Middle frontal gyrus (tissue), 1 donor: ENCODE results near the gene ST8SIA1.

Experiments used
- DNase-seq: peaks from one replicate; pipeline ENCODE4 v3.0.0-alpha.2; 2015; ENCODE audit warnings: low spot score; ENCODE audit errors: extremely low spot score

ST8SIA1 gene

GRCh38 chr12:22283508-22283907 is 51.0 kb downstream of the ST8SIA1 start:
- no peak for DNase-seq

DNA sequence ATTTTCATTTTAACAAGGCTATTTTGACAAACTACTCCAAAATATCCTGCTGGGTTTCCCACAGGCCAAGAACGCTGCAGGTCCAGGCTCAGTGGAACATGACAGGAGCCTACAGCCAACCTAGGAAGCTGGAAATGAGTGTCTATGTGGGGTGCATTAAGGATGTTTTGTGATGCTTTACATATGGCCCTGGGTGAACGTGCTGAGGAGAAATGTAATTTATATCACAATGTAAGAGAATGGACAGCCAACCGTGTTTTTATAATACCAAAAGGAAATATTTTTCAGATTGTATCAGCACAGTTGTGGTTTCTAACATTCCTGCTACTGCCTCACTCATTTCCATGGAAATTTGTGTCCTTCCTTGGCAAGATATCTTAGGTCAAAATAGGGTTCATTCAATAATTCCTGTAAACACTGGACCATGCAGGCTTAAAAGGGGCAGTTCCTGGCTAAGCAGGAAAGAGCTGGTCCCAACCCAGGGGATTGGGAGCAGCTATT is 51.5 kb downstream of the ST8SIA1 start:
- DNase-seq, result no peak

GRCh38 chr12:22282283-22282682 is 52.2 kb downstream of the ST8SIA1 start:
- no peak for DNase-seq

DNA sequence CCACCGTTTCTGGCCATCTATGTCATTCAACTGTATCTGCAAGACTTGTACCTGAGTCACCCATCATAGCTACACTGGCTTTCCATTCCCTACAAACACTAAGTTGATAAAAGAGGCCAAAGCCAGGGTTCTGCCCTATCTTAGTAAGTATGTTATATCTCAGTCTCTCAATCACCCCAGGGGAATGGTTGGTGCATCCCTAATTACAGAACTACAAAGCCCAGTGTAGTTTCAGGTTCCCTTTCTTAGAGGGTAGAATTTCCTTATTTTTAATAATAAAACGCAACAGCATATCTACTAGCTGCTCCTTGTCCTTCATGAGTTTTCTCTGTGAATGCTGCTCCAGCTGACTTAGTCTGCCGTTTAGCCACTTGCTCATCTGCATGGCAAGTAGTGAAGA is 57.6 kb downstream of the ST8SIA1 start:
- no peak for DNase-seq

GRCh38 chr12:22276313-22276712 is 58.2 kb downstream of the ST8SIA1 start:
- DNase-seq, result no peak

- DNase-seq, result no peak
Measured at GRCh38 chr12:22275843-22276242, 58.7 kb downstream of the ST8SIA1 start.

DNA sequence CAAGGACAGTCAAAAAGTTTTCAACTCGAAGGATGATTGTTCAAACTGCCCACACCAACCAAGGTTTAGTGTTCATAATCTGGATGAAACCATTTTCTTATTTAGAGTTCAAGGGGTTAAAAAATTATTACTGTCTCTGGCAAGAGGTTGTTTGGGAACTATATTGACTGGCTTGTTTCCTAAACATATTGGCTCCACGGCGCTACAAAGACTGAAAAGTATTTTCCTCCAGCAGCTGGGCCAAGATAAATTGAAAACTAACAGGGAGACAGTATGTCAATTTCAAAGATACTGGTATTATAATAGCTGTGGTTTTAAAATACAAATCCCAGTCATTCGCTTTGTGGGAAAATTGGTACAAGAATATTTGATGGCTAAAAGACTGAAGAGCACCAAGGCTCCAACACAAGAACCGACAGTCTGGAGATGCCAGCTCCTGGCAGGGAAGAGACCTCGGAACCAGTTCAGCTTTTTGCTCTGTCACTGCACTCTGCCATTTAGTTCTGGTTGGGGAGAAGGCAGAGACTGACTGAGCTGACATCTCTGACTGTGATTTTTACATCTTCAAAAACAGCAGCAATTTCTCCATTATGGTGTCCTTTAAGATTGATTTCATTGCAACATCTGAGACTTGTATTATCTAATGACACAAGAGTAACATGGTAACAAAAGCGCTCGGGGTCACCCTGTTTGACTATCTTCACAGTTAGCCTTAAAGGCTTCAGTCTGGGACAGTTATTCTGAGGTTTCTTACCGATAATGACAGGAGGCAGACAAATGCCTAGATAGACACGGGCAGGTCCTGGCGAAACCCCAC is 62.0 kb downstream of the ST8SIA1 start:
- DNase-seq, result no peak

DNA sequence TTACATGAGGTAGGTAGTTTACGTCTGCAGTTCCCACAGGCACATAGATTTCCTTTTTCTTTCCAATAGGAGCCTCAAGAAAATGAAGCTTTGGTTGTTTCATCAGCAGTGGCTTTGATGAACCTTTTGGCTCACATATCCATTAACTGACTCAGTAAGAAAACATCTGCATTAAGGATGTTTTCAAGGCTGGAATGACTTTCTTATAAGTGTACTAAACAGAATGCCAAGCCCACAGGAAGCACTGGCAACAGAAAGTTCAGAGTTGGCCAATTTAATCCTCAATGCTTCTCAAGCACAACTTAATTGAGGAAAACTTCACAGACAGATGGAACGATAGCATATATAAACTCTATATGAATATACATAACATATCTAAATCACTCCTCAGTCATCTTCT is 63.5 kb downstream of the ST8SIA1 start:
- no peak for DNase-seq

DNA sequence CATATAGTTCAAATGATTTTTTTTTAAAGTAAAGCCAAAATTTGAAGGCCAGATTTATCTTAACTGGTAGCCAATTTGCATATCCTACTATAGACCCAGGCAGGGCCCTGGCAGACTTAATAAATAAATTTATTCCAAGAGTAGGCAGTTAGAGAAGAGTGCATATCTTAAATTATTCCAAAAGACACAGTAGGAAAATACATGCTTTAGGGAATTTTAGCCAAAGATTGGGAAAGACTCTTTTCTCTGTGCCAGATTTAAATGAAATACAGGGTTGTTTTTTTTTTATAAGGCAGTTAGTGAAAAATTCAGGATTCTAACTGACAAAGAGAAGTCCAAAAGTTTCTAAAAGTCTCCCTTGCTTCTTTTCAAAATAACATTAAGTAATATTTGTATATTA is 65.5 kb downstream of the ST8SIA1 start:
- no peak for DNase-seq

- no peak for DNase-seq
Measured at GRCh38 chr12:22268406-22268805, 66.1 kb downstream of the ST8SIA1 start.

GRCh38 chr12:22266101-22266500 is 68.4 kb downstream of the ST8SIA1 start:
- DNase-seq, result no peak

DNA sequence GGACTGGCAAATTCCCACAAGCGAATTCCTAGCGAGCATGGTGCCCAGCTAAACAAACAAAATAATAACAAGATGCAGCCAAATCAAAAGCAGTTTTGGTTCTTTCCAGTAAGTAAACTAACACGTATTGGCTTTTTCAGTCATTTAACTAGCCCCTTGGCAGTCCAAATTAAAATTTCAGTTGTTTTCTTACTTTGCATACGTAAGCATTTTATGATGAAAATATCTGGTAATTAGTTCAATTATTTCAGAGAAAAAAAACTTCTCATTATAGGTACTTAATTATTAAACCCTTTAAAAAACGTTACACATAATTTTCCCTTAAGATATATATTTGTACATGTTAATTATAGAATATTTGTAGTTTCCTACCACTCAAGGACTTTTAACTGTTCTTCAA is 70.1 kb downstream of the ST8SIA1 start:
- no peak for DNase-seq

DNA sequence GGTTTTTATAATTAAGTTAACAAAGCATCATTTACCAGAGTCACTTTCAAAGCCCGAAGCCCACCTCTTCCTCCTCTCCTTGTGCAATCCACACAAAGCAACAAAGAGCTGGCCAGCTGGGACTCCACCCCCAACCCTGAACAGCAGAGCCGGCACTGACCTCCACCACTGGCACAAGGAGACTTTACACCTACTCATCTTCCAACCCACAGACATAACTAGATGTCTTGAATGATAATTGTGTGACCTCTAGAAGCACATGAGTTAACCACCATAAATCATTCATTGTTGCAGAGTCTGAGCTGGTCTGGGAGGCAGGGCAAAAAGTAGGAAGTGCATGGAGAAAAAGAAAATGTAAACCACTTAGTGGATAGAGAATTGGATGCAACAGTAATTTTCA is 72.2 kb downstream of the ST8SIA1 start:
- DNase-seq, result no peak

GRCh38 chr12:22257100-22257499 is 77.4 kb downstream of the ST8SIA1 start:
- no peak for DNase-seq

DNA sequence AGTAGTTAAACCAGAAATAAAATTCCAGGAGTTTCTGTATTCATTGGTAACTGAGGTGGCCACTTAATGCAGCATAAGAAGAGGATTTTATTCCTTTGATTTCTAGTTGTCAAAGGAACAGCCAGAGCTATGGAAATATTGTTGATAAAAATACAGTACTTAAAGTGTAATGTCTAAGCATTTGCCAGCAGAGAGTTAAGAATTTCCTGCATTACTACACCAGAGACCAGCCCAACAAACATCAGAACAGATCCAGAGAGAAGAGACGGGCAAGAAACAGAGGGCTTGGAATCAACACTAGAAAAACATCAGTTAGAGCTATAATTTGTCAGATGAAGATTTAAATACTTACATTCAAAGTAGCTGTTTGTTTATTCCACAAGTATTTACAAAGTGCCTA is 77.9 kb downstream of the ST8SIA1 start:
- DNase-seq, result no peak

DNA sequence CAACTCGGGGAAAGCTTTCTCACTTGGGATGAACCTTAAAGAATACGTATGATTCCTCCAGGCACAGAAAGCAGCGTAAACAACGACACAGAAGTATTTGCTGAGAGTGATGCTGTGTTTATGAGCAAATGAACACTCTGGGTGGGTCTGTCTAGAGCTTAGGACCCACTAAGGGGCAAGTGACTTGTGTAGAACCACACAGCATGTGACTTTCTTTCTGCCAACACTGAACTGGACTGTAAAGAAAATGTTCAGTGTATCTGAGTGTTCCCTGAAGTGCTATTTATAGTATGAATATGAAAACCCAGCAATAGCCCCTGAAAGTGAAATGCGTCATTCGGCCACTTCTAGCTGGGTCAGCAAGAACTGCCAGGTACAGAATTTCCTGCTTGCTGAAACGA is 78.5 kb downstream of the ST8SIA1 start:
- no peak for DNase-seq

- no peak for DNase-seq
Measured at GRCh38 chr12:22255097-22255496, 79.4 kb downstream of the ST8SIA1 start.

DNA sequence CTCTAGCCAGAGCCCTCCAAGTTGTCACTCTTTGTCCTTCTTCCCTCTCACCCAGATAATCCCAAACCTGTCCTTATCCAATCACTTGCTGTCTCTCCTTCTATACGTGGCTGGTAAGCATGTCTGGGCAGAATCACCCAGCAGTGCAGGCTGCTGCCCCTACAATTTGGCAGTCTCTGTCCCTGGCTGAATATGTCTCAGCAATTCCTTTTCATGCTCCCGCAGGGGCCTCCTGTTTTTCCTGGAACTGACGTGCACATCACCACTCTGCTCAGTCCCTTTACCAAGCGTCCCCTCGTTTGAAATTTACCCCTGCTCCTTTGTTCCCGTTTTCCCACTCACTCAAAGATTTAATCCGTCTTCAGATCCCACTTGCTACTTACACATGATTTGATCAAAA is 80.0 kb downstream of the ST8SIA1 start:
- no peak for DNase-seq

- DNase-seq, result no peak
Measured at GRCh38 chr12:22252057-22252456, 82.5 kb downstream of the ST8SIA1 start.

- DNase-seq, result no peak
Measured at GRCh38 chr12:22250762-22251161, 83.7 kb downstream of the ST8SIA1 start.

- DNase-seq, result no peak
Measured at GRCh38 chr12:22248571-22249115, 85.9 kb downstream of the ST8SIA1 start.

- DNase-seq, result no peak
Measured at GRCh38 chr12:22248121-22248520, 86.4 kb downstream of the ST8SIA1 start.

GRCh38 chr12:22246217-22246846 is 88.2 kb downstream of the ST8SIA1 start:
- DNase-seq, result no peak
